Measurements from ENCODE around the gene TCF25. TPM values are rescaled to one million over a fixed set of nuclear protein-coding genes. Genes with fewer than 3 reads are reported as not detected.

The TCF25 gene
- total and polyA plus RNA-seq, 2 experiments from 2014 or later, result 229 to 300 TPM

- H3K27me3 ChIP-seq, result no peaks in the 10 kb centered on the region
- peaks cover 29% of the 10 kb centered on the region for H3K36me3 ChIP-seq
- no peak overlapping the region for H3K27ac ChIP-seq
- H3K4me3 ChIP-seq, result no peak overlapping the region
- TF ChIP-seq CTCF (IDR thresholded peaks at IDR 0.05; ENCODE audit: low read depth, low read length), result no peak
- DNase-seq (ENCODE audit: low read depth in 1 of 2, low spot score in 1 of 2), result no peak
- H3K9me3 ChIP-seq (ENCODE audit: low read depth), result no peaks in the 10 kb centered on the region
- no peaks in the 10 kb centered on the region for H3K4me1 ChIP-seq (ENCODE audit: low read depth)
Observed at GRCh38 chr16:89903908-89904515, 30.6 kb downstream of the TCF25 start.

- no peak overlapping the region for H3K27ac ChIP-seq
- no peak overlapping the region for H3K4me3 ChIP-seq
- TF ChIP-seq CTCF (IDR thresholded peaks at IDR 0.05; ENCODE audit: low read depth, low read length), result no peak
- no peaks in the 10 kb centered on the region for H3K9me3 ChIP-seq (ENCODE audit: low read depth)
- H3K4me1 ChIP-seq (ENCODE audit: low read depth), result no peaks in the 10 kb centered on the region
- no peak for DNase-seq (ENCODE audit: low read depth in 1 of 2, low spot score in 1 of 2)
- peaks cover 27% of the 10 kb centered on the region for H3K36me3 ChIP-seq
- no peaks in the 10 kb centered on the region for H3K27me3 ChIP-seq
Observed at GRCh38 chr16:89904606-89905510, 31.5 kb downstream of the TCF25 start.

- no peaks in the 10 kb centered on the region for H3K9me3 ChIP-seq (ENCODE audit: low read depth)
- peaks cover 26% of the 10 kb centered on the region for H3K36me3 ChIP-seq
- no peak overlapping the region for H3K27ac ChIP-seq
- no peak overlapping the region for H3K4me3 ChIP-seq
- no peak for TF ChIP-seq CTCF (IDR thresholded peaks at IDR 0.05; ENCODE audit: low read depth, low read length)
- no peak for DNase-seq (ENCODE audit: low read depth in 1 of 2, low spot score in 1 of 2)
- no peaks in the 10 kb centered on the region for H3K27me3 ChIP-seq
- no peaks in the 10 kb centered on the region for H3K4me1 ChIP-seq (ENCODE audit: low read depth)
Observed at GRCh38 chr16:89905511-89906139, 32.2 kb downstream of the TCF25 start.

GRCh38 chr16:89906140-89907025, 33.0 kb downstream of the TCF25 start:
- DNase-seq (ENCODE audit: low read depth in 1 of 2, low spot score in 1 of 2), result no peak
- Histone ChIP-seq H3K9me3 (ENCODE audit: low read depth) (no peaks in the 10 kb centered on the region), H3K27me3 (no peaks in the 10 kb centered on the region), H3K36me3 (peaks cover 23% of the 10 kb centered on the region), H3K27ac (no peak overlapping the region), H3K4me1 (ENCODE audit: low read depth) (no peaks in the 10 kb centered on the region), H3K4me3 (no peak overlapping the region)
- no peak for TF ChIP-seq CTCF (IDR thresholded peaks at IDR 0.05; ENCODE audit: low read depth, low read length)
